ENCODE results near the gene SPAG16.

Gene SPAG16

GRCh38 chr2:214096208-214096715 is 812.0 kb downstream of the SPAG16 start:
- no peak for DNase-seq (ENCODE audit: low spot score)

GRCh38 chr2:214098811-214099210 is 814.5 kb downstream of the SPAG16 start:
- DNase-seq (ENCODE audit: low spot score): no peak

GRCh38 chr2:214100488-214100887 is 816.2 kb downstream of the SPAG16 start:
- no peak for DNase-seq (ENCODE audit: low spot score)

DNA sequence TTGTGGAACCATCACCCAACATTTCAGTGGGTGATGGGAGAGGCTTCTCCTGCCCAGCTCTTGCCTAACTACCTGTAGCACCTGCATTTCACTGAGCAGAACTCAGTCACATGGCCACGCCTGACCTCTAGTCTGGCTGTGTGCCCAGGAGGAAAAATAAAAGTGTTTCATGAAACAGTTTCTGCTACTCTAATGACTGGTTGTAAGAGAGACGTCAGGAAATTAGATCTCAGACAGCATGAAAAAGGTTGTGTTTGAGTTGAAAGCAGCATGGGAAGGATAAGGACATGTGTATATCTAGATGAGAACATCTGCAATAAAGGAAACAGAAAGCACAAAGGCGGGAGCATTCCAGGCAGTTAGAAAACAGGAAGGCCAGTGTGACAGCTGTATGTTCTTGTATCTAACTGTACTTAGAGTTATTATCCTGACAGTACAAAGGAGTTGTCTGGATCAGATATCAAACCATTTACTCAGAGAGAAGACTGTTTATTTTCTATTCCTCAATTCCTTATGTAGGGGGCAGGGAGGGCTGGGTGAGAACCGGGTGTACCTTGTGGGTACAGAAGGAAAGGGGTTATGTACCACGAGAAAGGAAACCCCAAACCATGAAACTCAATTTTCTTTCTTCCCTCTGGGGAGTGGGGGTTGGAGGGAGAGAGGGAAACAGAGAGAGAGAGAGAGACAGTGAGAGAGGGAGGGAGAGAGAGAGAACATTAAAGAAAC is 819.2 kb downstream of the SPAG16 start:
- DNase-seq (ENCODE audit: low spot score): no peak

GRCh38 chr2:214104219-214104618 is 820.0 kb downstream of the SPAG16 start:
- no peak for DNase-seq (ENCODE audit: low spot score)

- no peak for DNase-seq (ENCODE audit: low spot score)
Observed at GRCh38 chr2:214104967-214105366, 820.7 kb downstream of the SPAG16 start.

DNA sequence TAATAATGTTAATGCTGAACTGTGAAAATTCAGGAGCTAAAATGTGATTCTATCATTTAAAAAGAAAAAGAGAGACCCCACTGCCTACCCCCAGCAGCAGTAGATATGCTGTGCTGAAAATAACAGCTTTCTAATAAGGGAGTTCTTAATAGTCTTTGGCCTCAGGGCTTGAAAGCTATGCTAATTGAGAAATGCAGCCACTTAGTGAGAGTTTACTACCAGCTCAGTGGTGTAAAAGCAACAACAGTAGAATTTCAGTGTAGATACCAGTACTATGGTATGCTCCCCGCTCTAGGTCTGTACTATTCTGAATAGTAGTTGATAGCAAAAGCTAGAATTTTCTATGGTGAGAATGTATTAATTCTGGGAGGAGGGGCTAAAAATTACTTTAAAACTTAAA is 823.5 kb downstream of the SPAG16 start:
- DNase-seq (ENCODE audit: low spot score): no peak

DNA sequence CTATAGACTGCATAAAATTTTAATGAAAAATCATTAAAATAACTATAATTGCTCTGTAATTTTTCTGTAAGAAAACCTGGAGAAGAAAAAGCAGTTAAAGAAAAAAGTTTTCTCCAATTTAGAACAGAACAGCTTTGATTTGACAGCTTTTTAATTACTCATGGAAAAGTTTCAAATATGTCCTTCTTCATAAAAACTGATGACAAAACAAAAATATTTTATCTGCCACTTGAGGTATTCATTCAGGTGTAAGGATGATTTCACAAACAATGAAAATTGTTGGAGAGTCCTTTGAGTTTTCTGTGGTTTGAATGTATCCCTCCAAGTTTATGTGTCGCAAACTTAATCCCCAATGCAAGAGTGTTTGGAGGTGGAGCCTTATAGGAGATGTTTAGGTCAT is 824.3 kb downstream of the SPAG16 start:
- no peak for DNase-seq (ENCODE audit: low spot score)

DNA sequence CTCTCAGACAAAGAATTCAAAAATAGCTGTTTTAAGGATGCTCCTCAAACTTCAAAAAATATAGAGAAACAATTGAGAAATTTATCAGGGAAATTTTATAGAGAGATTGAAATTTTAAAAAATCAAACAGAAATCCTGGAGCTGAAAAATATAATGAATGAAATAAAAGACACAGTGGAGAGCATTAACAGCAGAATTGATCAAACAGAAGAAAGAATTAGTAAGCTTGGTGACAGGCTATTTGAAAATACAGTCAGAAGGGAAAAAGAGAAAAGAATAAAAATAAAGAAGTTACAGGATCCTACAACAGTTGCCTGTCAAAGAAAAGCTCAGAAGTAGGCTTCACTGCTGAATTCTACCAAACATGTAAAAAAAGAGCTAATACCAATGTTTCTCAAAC is 832.8 kb downstream of the SPAG16 start:
- no peak for DNase-seq (ENCODE audit: low spot score)

DNA sequence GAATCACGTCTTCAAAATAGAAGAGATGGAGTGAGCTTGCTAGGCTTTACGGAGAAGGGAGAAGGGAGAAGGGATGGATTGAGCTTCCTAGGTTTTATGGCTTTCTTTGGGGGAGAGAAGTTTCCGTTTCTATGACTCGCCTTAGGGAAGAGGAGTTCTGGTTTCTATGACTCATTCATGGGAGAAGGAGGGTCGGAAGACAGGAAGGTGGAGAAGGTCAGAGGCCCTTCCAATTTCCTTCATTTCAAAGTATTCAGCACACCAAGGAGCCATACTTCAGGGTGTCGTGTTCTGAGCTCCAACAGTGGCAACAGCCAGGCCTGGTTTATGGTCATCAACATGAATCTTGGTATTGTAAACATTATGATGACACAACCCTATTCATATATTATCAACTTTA is 841.9 kb downstream of the SPAG16 start:
- no peak for DNase-seq (ENCODE audit: low spot score)

DNA sequence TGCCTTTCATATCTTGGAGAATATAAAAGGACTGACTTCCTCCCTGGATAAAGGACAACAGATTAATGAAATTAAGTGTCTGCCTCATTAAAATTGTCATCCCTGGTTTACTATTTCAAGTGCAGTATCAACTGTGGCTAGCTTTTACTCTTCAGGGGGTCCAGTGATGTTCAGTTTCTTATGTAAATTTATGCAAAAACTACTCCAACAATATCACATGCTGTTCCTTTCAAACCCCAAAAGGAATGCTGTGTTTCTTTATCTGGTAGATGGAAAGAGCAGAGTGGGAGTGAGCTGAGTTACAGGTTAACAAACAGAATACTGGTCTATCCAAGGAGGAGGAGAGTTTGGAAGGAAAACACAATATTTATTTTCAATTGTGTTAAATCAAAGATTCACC is 842.9 kb downstream of the SPAG16 start:
- DNase-seq (ENCODE audit: low spot score): no peak

DNA sequence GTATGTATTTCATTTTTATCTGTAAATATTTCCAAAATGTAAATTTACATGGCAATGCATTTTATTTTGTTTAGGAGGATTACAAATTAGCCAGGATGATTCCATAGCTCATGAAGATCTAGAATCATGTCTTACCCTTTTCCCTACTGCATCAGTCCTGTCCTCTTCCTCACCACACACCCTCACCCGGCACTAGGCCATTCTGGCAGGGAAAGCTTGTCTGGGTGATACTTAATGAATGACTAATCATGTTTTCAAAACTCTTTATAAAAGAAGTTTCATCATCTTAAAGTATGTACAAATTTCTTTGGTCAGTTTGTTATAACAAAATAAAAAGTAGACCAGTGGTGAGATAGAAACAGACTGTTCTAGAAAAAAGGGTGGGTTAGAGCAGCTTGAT is 843.3 kb downstream of the SPAG16 start:
- no peak for DNase-seq (ENCODE audit: low spot score)

- DNase-seq (ENCODE audit: low spot score): no peak
Observed at GRCh38 chr2:214128040-214128439, 843.8 kb downstream of the SPAG16 start.

- no peak for DNase-seq (ENCODE audit: low spot score)
Observed at GRCh38 chr2:214130114-214130513, 845.9 kb downstream of the SPAG16 start.

DNA sequence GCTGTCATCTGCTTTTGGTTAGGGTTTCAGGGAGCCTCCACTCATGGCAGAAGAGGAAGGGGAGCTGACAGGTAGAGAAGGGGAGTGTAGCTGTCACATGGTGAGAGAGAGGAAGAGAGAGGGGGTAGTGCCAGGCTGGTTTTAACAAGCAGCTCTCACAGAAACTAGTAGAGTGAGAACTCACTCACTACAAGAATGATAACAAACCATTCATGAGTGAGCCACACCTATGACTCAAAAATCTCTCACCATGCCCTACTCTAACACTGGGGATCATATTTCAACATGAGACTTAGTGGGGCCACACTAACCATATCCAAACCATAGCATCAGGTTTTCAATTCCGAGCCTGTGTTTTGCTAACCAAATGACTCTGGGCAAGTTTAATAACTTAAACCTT is 851.7 kb downstream of the SPAG16 start:
- DNase-seq (ENCODE audit: low spot score): no peak

DNA sequence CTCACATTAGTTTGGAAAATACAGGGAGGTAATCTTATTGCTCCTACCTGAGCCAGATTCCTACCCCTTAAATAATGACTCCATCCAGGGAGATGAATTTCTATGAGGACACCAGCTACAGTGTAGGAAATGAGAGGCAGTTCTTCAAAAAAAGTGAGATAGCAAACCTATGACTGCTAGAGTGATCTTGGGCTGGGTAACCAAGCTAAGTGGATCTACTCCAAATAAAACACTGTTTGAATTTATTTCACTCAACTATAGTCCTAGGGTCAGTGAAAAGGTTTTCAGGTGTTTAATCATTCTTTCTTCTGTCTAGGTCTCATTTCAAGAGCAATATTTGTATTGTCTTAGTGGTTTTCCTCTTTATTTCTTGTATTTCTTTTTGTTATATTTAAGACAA is 854.5 kb downstream of the SPAG16 start:
- no peak for DNase-seq (ENCODE audit: low spot score)

GRCh38 chr2:214139630-214140284 is 855.5 kb downstream of the SPAG16 start:
- no peak for DNase-seq (ENCODE audit: low spot score)

DNA sequence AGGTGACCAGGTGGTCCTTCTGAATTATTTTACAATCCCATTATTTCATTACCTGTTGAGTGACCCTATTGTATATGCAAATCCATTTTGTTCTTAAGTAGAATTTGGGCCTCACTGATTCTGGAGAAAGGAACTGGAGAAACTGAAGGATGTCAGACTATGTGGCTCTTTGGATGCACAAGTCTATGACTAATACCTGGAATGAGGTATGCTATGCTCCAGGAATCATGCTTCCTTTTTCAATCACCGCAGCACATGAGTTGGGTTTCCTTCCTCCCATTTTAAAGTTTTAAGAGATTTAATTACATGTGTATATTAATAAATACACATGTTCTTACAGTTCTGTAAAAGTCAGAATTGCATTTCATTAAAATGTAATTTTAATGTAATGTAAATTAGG is 872.7 kb downstream of the SPAG16 start:
- no peak for DNase-seq (ENCODE audit: low spot score)

- no peak for DNase-seq (ENCODE audit: low spot score)
Observed at GRCh38 chr2:214158851-214159250, 874.6 kb downstream of the SPAG16 start.

GRCh38 chr2:214169281-214169680 is 885.0 kb downstream of the SPAG16 start:
- DNase-seq (ENCODE audit: low spot score): no peak

DNA sequence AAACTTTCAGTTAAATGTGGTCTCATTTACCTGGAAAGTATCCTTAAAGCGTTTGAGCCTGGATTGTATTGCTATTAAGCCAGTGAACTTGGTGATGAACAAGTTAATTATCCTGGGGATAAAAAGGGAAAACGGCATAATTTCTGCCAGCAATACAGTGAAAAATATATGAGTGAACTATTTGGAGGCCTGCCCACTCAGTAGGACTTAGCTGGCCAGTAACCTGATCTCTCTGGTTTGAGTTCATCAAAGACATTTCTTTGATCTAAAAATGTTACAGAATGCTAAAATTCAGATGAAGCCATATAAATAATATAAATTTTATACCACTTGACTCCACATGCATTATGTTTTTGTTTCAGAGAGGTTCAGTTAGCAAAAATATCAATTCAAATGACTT is 885.5 kb downstream of the SPAG16 start:
- no peak for DNase-seq (ENCODE audit: low spot score)

DNA sequence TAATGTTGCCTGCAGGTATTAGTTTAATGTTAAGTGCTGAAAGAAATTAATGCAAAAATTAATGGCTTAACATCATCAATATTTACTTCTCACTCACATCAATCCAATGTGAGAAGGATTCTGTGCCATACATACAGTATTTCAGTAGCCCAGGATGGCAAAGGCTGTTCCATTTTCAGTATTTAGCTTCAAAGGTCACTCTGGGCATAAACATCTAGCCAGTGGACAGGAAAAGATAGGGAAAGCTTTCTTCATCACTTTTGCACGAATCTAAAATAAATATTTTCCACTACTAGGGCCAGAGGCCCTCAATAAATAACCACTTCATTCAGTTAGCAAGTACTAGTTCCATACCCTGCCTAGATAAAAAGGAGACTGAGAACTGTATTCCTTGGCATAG is 890.3 kb downstream of the SPAG16 start:
- no peak for DNase-seq (ENCODE audit: low spot score)

DNA sequence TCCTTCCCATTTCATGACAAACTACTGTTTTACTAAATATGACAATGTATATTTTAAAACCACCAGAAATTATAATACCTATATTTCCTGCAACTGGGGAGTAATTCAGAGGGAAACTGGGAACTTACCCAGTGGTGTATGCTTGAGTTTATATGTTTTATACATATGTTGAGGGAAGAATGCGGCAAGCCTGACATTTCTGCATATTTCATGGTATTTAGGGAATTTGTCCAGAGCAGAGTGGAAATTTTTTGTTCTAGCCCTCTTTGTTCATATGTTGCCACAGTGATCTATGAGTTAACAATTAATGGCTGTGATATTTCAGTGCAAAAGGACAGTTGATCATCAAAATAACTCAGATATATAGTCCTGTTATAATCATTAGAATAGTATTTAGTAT is 895.8 kb downstream of the SPAG16 start:
- DNase-seq (ENCODE audit: low spot score): no peak

DNA sequence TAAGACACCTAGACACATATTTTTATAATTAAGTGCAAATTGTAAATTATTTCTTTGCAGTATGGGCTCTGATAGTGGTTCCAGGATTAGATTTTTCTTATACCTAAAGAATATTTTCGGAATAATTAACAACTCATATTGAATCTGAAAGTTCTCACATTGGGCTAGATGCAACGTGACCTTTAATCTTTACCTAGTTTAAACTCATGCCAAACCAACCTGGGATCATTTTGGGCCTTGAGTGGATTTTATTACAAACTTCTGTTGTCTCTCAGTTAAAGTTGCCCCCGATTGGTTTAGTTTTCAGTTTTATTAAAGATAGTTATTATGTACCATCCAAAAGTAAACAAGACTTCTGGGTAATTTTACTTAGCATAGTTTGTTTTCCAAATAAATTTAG is 896.4 kb downstream of the SPAG16 start:
- no peak for DNase-seq (ENCODE audit: low spot score)
